BE2C (cell line): ENCODE results near the gene CALHM4.

ENCODE experiments used
- DNase-seq: peaks from one replicate; pipeline ENCODE4 v3.0.0-alpha.2; 2020
- H3K27me3 ChIP-seq: fragments of 250-450 bp; sonication (Bioruptor Pico); 2 replicates; pipeline ENCODE4 v1.5.1; 2020; ENCODE audit warnings: mild to moderate bottlenecking
- H3K36me3 ChIP-seq: fragments of 250-450 bp; sonication (Bioruptor Pico); 2 replicates; pipeline ENCODE4 v1.5.1; 2020; ENCODE audit warnings: mild to moderate bottlenecking
- H3K4me1 ChIP-seq: fragments of 250-450 bp; sonication (Bioruptor Pico); 2 replicates; pipeline ENCODE4 v1.5.1; 2020
- H3K4me3 ChIP-seq: 2 replicates; pipeline ENCODE4 v1.5.1; 2011; ENCODE audit warnings: low read depth, low read length
- H3K9me3 ChIP-seq: fragments of 250-450 bp; sonication (Bioruptor Pico); 2 replicates; pipeline ENCODE4 v1.5.1; 2020
- TF ChIP-seq, protein P1 (sequence below): IDR thresholded peaks from 2 replicates; pipeline ENCODE4 v1.5.1; 2012; ENCODE audit warnings: mild to moderate bottlenecking, low read depth, low read length

CALHM4 gene

DNA sequence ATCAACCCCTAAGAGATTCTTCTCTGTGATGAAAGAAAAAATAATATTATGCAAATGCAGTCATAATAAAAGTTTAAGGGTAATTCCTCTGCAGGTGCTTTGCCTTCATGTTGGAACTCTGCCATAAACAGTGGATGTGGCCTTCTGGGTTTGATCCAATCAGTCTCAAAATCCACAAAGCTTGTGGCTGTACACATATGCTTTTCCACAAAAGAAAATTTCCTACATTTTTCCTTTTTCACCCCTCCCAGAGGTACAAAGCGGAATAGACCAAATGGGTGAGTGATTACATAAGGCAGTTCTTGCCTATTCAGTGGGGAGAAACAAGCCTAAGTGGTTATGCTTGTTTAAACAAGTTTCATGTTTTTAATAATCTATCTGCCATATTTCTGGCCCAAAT lies 25.4 kb upstream of the CALHM4 start:
- no peaks in the 10 kb centered on the region for H3K9me3 ChIP-seq
- no peak for DNase-seq
- TF ChIP-seq, protein P1, sequence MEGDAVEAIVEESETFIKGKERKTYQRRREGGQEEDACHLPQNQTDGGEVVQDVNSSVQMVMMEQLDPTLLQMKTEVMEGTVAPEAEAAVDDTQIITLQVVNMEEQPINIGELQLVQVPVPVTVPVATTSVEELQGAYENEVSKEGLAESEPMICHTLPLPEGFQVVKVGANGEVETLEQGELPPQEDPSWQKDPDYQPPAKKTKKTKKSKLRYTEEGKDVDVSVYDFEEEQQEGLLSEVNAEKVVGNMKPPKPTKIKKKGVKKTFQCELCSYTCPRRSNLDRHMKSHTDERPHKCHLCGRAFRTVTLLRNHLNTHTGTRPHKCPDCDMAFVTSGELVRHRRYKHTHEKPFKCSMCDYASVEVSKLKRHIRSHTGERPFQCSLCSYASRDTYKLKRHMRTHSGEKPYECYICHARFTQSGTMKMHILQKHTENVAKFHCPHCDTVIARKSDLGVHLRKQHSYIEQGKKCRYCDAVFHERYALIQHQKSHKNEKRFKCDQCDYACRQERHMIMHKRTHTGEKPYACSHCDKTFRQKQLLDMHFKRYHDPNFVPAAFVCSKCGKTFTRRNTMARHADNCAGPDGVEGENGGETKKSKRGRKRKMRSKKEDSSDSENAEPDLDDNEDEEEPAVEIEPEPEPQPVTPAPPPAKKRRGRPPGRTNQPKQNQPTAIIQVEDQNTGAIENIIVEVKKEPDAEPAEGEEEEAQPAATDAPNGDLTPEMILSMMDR: no peak
- H3K4me3 ChIP-seq: no peak overlapping the region
- 0 out of 2 replicates have a peak, but pooled peaks cover 4% of the 10 kb centered on the region for H3K27me3 ChIP-seq
- H3K4me1 ChIP-seq: no peaks in the 10 kb centered on the region
- no peaks in the 10 kb centered on the region for H3K36me3 ChIP-seq

DNA sequence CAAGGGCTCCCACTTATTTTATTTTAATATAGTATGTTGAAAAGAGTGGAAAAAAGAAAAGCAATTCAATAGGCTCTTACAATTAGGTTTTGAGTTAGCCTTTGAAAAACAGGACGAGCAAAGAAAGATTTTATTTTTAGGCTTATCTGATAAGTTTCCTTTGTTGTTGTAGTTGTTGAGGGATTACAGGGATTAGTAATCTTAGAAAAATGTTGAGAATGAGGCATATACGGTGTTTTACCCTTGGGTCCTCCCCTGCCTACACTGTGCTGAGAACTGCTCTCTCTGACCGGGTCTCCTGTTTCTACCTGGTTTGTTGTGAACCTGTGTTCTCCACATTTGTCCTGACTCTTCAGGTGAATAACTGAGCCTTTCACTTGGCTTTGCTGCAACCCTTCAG lies 24.8 kb upstream of the CALHM4 start:
- H3K4me3 ChIP-seq: no peak overlapping the region
- TF ChIP-seq, protein P1: no peak
- no peaks in the 10 kb centered on the region for H3K9me3 ChIP-seq
- no peak for DNase-seq
- no peaks in the 10 kb centered on the region for H3K4me1 ChIP-seq
- 0 out of 2 replicates have a peak, but pooled peaks cover 4% of the 10 kb centered on the region for H3K27me3 ChIP-seq
- no peaks in the 10 kb centered on the region for H3K36me3 ChIP-seq

DNA sequence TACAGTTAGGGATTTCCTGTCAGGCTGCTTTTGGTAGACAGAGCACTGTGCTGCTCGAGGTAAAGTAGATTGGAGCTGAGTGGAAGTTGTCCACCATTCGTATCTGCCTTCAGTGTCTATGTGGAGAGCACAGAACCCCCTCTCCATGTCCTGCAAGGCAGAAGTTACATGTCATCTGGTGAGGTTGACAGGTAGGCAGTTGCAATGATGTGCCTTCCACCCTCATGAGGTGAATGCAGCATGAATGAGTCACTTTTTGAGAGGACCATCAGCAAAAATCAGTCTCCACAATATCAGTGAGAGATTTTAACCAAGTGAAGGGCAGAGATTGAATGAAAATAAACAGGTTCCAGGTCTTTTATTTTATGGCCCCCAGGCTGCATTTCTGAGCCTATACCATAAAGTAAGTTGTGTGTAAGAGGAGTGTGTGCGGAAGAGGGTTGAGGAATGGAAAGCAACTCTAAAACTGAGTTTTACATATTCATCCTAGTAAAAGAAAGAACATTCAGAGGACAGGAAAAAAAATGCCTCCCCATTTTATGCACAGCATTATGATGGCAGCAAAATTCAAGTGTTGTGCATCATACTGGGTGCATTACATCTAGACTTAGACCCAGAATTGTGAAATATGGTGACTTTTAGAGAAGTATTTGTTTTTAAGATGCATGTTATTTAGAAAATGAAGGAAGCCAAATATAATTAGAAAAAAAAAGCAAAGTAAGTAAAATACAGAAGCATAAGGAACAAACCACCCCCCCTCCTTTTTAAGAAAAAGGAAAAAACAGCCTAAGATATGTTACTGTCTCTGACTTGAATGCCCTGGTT lies 23.9 kb upstream of the CALHM4 start:
- 0 out of 2 replicates have a peak, but pooled peaks cover 4% of the 10 kb centered on the region for H3K27me3 ChIP-seq
- H3K4me3 ChIP-seq: no peak overlapping the region
- H3K4me1 ChIP-seq: no peaks in the 10 kb centered on the region

DNA sequence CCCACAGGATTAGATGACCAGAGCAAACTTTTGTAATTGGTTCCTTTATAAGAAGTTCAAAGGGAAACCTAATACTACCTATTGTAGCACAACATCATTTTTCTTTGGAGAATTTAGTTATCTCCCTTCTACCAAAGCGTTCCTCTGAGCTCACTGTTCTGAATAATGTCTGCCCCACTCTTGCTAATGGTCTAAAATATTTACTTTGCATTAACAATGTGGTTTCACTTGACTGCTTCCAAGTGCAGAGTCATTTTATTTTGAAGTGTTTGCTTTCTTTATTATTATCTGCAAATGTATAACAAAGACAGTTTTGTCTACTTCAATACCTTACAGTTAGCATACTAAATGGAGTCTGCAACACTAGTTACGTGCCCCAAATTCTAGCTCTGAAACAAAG lies 23.1 kb upstream of the CALHM4 start:
- H3K4me1 ChIP-seq: no peaks in the 10 kb centered on the region
- H3K36me3 ChIP-seq: no peaks in the 10 kb centered on the region
- TF ChIP-seq, protein P1: no peak
- H3K4me3 ChIP-seq: no peak overlapping the region
- no peak for DNase-seq
- H3K9me3 ChIP-seq: no peaks in the 10 kb centered on the region
- H3K27me3 ChIP-seq: 0 out of 2 replicates have a peak, but pooled peaks cover 4% of the 10 kb centered on the region

More for the DNA sequence above, 23.9 kb upstream of the CALHM4 start:
- H3K36me3 ChIP-seq: no peaks in the 10 kb centered on the region
- TF ChIP-seq, protein P1: no peak
- no peak for DNase-seq
- H3K9me3 ChIP-seq: no peaks in the 10 kb centered on the region

DNA sequence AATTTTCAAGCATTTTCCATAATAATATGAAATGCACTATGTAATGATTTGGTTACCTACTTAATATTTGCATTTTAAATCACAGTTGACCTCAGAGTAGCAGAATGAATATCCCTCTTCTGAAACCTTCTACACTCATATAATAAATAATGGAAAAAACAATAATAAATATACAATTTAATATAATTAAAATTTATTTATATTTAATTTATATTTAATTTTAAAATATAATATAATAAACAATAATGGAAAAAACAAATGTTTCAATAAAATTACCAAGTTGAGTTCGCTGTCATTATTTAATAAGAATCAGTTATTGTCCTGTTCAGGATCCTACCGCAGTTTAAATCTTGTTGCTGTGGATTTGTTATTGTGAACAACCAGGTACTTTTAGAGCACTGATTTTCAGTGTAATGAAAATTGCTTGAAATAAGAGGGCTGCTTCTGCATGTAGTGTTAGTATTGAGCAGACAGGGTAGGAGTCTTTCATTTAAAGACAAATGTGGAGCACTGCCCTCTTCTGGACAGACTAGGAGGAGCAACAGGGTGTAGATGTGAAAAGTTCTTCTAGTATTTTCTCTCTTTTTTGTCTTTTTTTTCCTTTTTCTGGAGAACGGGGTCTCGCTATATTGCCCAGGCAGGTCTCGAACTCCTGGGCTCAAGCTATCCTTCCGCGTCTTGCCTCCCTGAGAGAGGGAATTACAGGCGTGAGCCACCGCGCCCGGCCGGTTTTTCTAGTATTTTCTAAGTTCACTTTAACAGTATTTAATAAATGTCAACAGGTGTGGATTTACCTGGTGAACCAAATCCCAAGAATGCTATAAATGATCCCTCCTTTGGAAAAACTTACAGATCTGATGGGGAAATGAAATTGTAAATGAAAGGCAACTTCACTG lies 21.6 kb upstream of the CALHM4 start:
- Histone ChIP-seq H3K27me3 (0 out of 2 replicates have a peak, but pooled peaks cover 4% of the 10 kb centered on the region), H3K36me3 (no peaks in the 10 kb centered on the region), H3K4me1 (no peaks in the 10 kb centered on the region), H3K9me3 (no peaks in the 10 kb centered on the region), H3K4me3 (no peak overlapping the region)
- TF ChIP-seq, protein P1: peak; percentile 80
- DNase-seq: peak; percentile 60
